Stomach (tissue), 4 donors: ENCODE data around the gene PHF20.

ENCODE experiments used
- POLR2AphosphoS5 ChIP-seq, 3 donors: sonication (generic); formaldehyde crosslinking; IDR thresholded peaks; one replicate each; pipeline ENCODE4 v1.6.1; 2016; ENCODE audit warnings: antibody characterized with exemption in 3 of 3
- TF ChIP-seq, protein P1 (sequence below), 7 experiments: fragments of 450-650 bp in 4 of 7; fragments of 200-600 bp in 3 of 7; sonication (generic) in 3 of 7; IDR thresholded peaks; one replicate each; pipeline ENCODE4 v1.5.1; 2016 to 2019; ENCODE audit warnings: antibody characterized with exemption in 7 of 7, control low read depth in 2 of 7, mild to moderate bottlenecking in 1 of 7

DNA sequence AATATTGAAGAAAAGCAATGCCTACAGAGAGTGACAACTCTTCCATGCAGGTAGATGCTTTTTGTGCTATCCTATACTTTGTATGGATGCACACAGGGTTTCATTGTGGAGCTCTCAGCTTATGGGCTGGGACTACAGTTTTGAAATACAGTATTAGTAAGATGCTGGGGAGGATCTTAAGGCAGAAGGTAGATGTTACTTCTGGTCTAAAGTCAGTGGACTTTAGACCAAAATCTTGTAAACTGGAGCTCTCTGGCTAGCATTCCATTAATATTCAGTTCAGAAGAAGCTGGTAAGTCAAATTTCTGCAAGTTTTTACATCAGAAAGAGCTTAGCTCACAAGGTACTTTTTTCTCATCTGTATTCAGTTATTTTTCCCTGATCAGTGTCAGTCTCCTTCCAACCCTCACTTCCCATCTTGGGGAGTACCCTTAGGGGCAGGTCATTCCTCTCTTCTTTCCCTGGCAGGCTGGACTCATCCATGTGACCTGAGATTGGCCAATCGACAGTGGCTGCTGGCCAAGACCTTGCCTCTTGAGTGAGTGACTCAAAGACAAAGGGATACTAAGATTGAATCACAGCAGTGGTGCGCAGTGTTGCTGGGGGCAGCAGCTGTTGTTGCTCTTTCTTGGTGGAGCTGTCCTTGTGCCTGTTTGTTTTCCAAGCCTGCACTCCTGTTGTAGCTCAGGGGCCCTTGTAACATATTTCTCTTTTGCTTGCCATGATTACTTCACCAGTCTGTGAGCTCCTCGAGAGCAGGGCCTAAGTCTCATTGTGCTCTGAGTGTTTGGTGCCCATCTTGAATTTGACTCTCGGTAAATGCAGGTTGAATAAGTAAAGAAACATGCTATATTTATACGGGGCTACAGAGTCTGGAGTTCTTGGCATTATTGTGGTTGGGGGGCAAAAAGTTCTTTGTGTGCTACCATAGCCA is 2.8 kb upstream of the PHF20 start:
- TF ChIP-seq, protein P1, sequence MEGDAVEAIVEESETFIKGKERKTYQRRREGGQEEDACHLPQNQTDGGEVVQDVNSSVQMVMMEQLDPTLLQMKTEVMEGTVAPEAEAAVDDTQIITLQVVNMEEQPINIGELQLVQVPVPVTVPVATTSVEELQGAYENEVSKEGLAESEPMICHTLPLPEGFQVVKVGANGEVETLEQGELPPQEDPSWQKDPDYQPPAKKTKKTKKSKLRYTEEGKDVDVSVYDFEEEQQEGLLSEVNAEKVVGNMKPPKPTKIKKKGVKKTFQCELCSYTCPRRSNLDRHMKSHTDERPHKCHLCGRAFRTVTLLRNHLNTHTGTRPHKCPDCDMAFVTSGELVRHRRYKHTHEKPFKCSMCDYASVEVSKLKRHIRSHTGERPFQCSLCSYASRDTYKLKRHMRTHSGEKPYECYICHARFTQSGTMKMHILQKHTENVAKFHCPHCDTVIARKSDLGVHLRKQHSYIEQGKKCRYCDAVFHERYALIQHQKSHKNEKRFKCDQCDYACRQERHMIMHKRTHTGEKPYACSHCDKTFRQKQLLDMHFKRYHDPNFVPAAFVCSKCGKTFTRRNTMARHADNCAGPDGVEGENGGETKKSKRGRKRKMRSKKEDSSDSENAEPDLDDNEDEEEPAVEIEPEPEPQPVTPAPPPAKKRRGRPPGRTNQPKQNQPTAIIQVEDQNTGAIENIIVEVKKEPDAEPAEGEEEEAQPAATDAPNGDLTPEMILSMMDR (IDR thresholded peaks at IDR 0.05): no peak
- TF ChIP-seq POLR2AphosphoS5 (IDR thresholded peaks at IDR 0.05): peak; percentile 82 to 93 (median 91)
